Measurements from ENCODE around the gene LPGAT1. TPM values are rescaled to one million over a fixed set of nuclear protein-coding genes. Genes with fewer than 3 reads are reported as not detected.

Gene LPGAT1
- total RNA-seq, 3 donors from 2014 or later (not counting 1 experiment from before 2014, with no cell fraction given) = 58.6 to 76.3 (median 71.5) TPM

DNA sequence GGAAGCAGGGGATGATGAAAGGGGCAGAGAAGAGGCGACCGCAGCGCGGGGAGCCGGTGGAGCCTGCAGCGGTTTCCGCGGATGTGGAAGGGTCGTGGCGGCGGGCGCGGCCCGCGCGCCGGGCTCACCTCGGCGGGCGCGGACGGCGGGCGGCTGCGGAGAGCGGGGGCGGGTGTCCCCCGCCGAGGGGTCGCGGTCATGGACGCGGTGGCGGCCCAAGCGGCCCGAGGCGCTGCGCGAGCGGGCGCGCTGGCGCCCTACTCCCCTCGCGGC is 572 bp downstream of the LPGAT1 start:
- ATAC-seq (no peak), DNase-seq (peak in 1 of 2 donors; percentile 51)
- Histone ChIP-seq H3K9me3 (ENCODE audit: control insufficient read depth, insufficient read depth, low read length) (no peaks in the 10 kb centered on the region), H3K4me1 (ENCODE audit: control insufficient read depth, insufficient read depth, low read length) (peaks cover 37% of the 10 kb centered on the region), H3K36me3 (ENCODE audit: control insufficient read depth, insufficient read depth, low read length) (peaks cover 8% of the 10 kb centered on the region), H3K27me3 (ENCODE audit: control insufficient read depth, insufficient read depth, low read length) (no peaks in the 10 kb centered on the region), H3K4me3 (ENCODE audit: low read length) (peak overlapping the region; percentile 33), H3K27ac (ENCODE audit: low read length) (peak overlapping the region; percentile 24)
- TF ChIP-seq, protein P1, sequence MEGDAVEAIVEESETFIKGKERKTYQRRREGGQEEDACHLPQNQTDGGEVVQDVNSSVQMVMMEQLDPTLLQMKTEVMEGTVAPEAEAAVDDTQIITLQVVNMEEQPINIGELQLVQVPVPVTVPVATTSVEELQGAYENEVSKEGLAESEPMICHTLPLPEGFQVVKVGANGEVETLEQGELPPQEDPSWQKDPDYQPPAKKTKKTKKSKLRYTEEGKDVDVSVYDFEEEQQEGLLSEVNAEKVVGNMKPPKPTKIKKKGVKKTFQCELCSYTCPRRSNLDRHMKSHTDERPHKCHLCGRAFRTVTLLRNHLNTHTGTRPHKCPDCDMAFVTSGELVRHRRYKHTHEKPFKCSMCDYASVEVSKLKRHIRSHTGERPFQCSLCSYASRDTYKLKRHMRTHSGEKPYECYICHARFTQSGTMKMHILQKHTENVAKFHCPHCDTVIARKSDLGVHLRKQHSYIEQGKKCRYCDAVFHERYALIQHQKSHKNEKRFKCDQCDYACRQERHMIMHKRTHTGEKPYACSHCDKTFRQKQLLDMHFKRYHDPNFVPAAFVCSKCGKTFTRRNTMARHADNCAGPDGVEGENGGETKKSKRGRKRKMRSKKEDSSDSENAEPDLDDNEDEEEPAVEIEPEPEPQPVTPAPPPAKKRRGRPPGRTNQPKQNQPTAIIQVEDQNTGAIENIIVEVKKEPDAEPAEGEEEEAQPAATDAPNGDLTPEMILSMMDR (IDR thresholded peaks at IDR 0.05) = no peak
- H3K9me3 Mint-ChIP-seq = no peaks in the 10 kb centered on the region
- peak overlapping the region; percentile 83 to 90 for H3K27ac Mint-ChIP-seq
- H3K4me3 Mint-ChIP-seq = peak overlapping the region; percentile 98
- intact Hi-C loops (cut with micrococcal nuclease) = loop anchor here (2.0 to 5.0 kb wide), 2 partner anchors 133 to 149 kb away; no protein-coding TSS in a partner anchor
- peaks cover 58% of the 10 kb centered on the region in 2 donors for H3K4me1 Mint-ChIP-seq
- under 1% methylated on average over 45 of the region's 45 CpGs for WGBS (ENCODE audit: insufficient coverage)
- no peaks in the 10 kb centered on the region for H3K36me3 Mint-ChIP-seq
- H3K27me3 Mint-ChIP-seq (ENCODE audit: low read depth in 2 of 2) = no peaks in the 10 kb centered on the region

DNA sequence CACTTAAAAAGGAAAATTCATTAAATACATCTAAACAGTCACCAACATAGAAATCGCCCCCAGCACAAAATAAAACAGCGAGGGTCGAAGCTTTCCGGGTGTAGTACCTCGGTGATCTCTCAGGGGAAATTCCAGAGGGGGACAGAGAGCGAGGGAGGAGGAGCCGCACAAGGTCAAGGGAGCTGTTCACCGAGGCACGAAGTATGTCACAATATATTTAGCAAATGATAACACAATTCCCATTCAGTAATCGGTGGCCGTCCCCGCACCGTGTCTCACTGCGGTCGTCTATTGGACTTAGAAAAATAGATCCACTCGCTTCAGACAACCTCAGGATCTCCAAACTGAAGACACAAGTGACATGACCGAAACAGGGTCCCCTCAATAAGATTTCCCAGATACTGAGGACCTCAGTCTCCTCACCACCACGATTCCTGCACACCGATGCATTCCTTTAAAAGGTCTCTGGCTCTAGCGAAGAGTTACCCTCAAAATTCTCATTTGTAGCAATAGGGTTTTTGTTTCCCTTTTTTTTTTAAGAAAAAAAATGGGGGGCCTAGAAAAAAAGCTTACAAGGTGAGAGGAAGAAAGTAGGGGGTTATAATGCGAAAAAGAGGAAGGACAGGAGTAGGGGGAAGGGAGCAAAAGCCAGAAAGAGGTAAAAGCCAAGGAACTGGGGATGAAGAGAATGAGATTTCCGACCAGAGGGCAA is 1.1 kb downstream of the LPGAT1 start:
- TF ChIP-seq, protein P1 (IDR thresholded peaks at IDR 0.05) = no peak
- Histone ChIP-seq H3K9me3 (ENCODE audit: control insufficient read depth, insufficient read depth, low read length) (no peaks in the 10 kb centered on the region), H3K27ac (ENCODE audit: low read length) (peak overlapping the region; percentile 24), H3K4me3 (ENCODE audit: low read length) (peak overlapping the region; percentile 33), H3K36me3 (ENCODE audit: control insufficient read depth, insufficient read depth, low read length) (peaks cover 8% of the 10 kb centered on the region), H3K27me3 (ENCODE audit: control insufficient read depth, insufficient read depth, low read length) (no peaks in the 10 kb centered on the region), H3K4me1 (ENCODE audit: control insufficient read depth, insufficient read depth, low read length) (peaks cover 37% of the 10 kb centered on the region)
- Mint-ChIP-seq H3K27me3 (ENCODE audit: low read depth in 2 of 2) (no peaks in the 10 kb centered on the region), H3K36me3 (no peaks in the 10 kb centered on the region), H3K9me3 (no peaks in the 10 kb centered on the region), H3K4me1 (peaks cover 57 to 61% of the 10 kb centered on the region in 2 donors), H3K4me3 (peak overlapping the region; percentile 98), H3K27ac (peak overlapping the region; percentile 83 to 90)
- intact Hi-C loops (cut with micrococcal nuclease) = loop anchor here (2.0 to 5.0 kb wide), 2 partner anchors 132 to 149 kb away; no protein-coding TSS in a partner anchor
- DNase-seq (peak in 1 of 2 donors; percentile 23), ATAC-seq (no peak)
- WGBS (ENCODE audit: insufficient coverage) = 61% methylated on average over 21 of the region's 22 CpGs

DNA sequence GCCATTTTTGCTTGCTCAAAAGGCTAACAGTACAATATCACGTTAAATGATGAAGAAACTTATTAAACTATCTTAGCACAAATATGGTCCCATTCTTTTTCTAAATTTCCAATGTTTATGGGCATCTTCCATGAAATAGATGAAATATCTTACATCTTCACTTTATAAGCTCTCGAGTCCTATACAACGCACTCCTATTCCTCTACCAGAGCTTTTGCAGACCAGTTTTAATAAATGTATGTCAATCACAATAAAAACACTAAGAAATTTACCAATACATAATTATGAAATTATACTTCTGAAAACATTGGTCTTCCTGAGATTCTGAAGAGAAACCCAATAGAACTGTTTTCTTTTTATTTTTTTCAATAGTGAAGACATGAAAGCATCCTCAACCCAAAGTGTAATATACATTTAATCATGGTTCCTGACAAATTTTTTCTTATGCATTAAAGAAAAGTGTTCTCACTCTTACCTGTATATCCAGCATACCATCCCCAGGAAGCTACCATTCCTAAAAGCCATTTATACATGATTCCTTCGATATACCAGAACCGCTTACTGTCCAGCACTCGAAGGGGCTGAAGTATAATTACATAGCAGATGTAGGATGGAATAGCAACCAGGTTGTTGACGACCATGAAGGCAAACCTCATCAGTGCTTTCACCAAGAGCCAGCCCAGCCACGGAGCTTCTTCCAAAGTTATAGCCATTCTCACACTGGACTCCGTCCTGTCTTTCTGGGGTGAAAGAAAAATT is 1.8 kb downstream of the LPGAT1 start:
- no peaks in the 10 kb centered on the region for H3K9me3 Mint-ChIP-seq
- no peak overlapping the region for H3K27ac ChIP-seq (ENCODE audit: low read length)
- peaks cover 10% of the 10 kb centered on the region for H3K36me3 ChIP-seq (ENCODE audit: control insufficient read depth, insufficient read depth, low read length)
- peaks cover 32% of the 10 kb centered on the region for H3K4me1 ChIP-seq (ENCODE audit: control insufficient read depth, insufficient read depth, low read length)
- H3K4me3 ChIP-seq (ENCODE audit: low read length) = no peak overlapping the region
- intact Hi-C loops (cut with micrococcal nuclease) = no loop called here
- DNase-seq = no peak
- no peaks in the 10 kb centered on the region for H3K27me3 ChIP-seq (ENCODE audit: control insufficient read depth, insufficient read depth, low read length)
- H3K27ac Mint-ChIP-seq = peak overlapping the region; percentile 83 to 90
- no peaks in the 10 kb centered on the region for H3K9me3 ChIP-seq (ENCODE audit: control insufficient read depth, insufficient read depth, low read length)
- H3K27me3 Mint-ChIP-seq (ENCODE audit: low read depth in 2 of 2) = no peaks in the 10 kb centered on the region
- H3K36me3 Mint-ChIP-seq = no peaks in the 10 kb centered on the region
- peak overlapping the region; percentile 98 for H3K4me3 Mint-ChIP-seq
- peaks cover 52 to 61% of the 10 kb centered on the region in 2 donors for H3K4me1 Mint-ChIP-seq
- TF ChIP-seq, protein P1 (IDR thresholded peaks at IDR 0.05) = no peak
- ATAC-seq = no peak
- 95% methylated on average over 7 of the region's 9 CpGs for WGBS (ENCODE audit: insufficient coverage)

Measured in natural killer cell (primary cell).